HepG2 (cell line): ENCODE data around the gene CIB2.

Experiments
- CREB1 ChIP-seq, 2 experiments: fragments of 450-650 bp in 1 of 2; IDR thresholded peaks; 2 replicates each; pipeline ENCODE4 v1.6.1; 2016 to 2017; ENCODE audit warnings: control low read depth in 1 of 2, mild to moderate bottlenecking in 1 of 2, missing compliant biosample characterization in 1 of 2, missing genetic modification characterization in 1 of 2
- CTCF ChIP-seq: sonication (generic); formaldehyde crosslinking; IDR thresholded peaks from 2 replicates; pipeline ENCODE4 v1.5.0; 2020; ENCODE audit warnings: mild to moderate bottlenecking, missing genetic modification reagents, moderate library complexity
- EZH2 ChIP-seq: conservative IDR thresholded peaks from 2 replicates; pipeline ENCODE4 v1.6.1; 2012; ENCODE audit warnings: mild to moderate bottlenecking, low read depth, low read length, moderate library complexity
- GTF2F1 ChIP-seq: fragments of 150-350 bp; IDR thresholded peaks from 2 replicates; pipeline ENCODE4 v1.6.1; 2014; ENCODE audit warnings: low read length
- POLR2A ChIP-seq, 2 experiments: IDR thresholded peaks; 2 replicates each; pipeline ENCODE4 v1.6.1; 2011; ENCODE audit warnings: low read depth in 2 of 2, low read length in 2 of 2, mild to moderate bottlenecking in 1 of 2, moderate library complexity in 1 of 2; ENCODE audit not compliant: insufficient read depth in 1 of 2
- RAD21 ChIP-seq: fragments of 450-650 bp; formaldehyde crosslinking; IDR thresholded peaks from 2 replicates; pipeline ENCODE4 v1.5.0; 2020; ENCODE audit warnings: mild to moderate bottlenecking
- TBL1XR1 ChIP-seq: fragments of 150-350 bp; IDR thresholded peaks from 2 replicates; pipeline ENCODE4 v1.6.1; 2014; ENCODE audit warnings: borderline replicate concordance, low read length; ENCODE audit not compliant: partially characterized antibody
- TOE1 ChIP-seq: sonication (generic); formaldehyde crosslinking; IDR thresholded peaks from 2 replicates; pipeline ENCODE4 v1.4.0; 2020; ENCODE audit warnings: mild to moderate bottlenecking, missing genetic modification reagents
- ZBTB4 ChIP-seq: sonication (generic); formaldehyde crosslinking; IDR thresholded peaks from 2 replicates; pipeline ENCODE4 v1.4.0; 2020; ENCODE audit warnings: missing genetic modification reagents, mild to moderate bottlenecking, borderline replicate concordance
- ZEB1 ChIP-seq: IDR thresholded peaks from 2 replicates; pipeline ENCODE4 v1.6.1; 2012; ENCODE audit warnings: mild to moderate bottlenecking, low read depth, inconsistent platforms; ENCODE audit not compliant: insufficient replicate concordance
- ZNF609 ChIP-seq: sonication (generic); formaldehyde crosslinking; IDR thresholded peaks from 2 replicates; pipeline ENCODE4 v1.4.0; 2020; ENCODE audit warnings: mild to moderate bottlenecking, missing genetic modification reagents, borderline replicate concordance

- no peak for TF ChIP-seq TBL1XR1
- no peak for TF ChIP-seq CTCF
- TF ChIP-seq ZBTB4: no peak
- no peak for TF ChIP-seq TOE1 (CRISPR knock-in tag)
- TF ChIP-seq POLR2A (IDR thresholded peaks at IDR 0.05; ENCODE audit: insufficient read depth in 1 of 2, low read depth in 2 of 2, low read length in 2 of 2): no peak
- no peak for TF ChIP-seq RAD21
- TF ChIP-seq CREB1 (IDR thresholded peaks at IDR 0.05): no peak
- no peak for TF ChIP-seq CREB1 (CRISPR knock-in tag; IDR thresholded peaks at IDR 0.05)
- TF ChIP-seq GTF2F1: no peak
- no peak for TF ChIP-seq EZH2
- TF ChIP-seq ZEB1: no peak
- TF ChIP-seq ZNF609: no peak
Observed at GRCh38 chr15:78162038-78162437, 30.8 kb upstream of the CIB2 start.
